NCI-H82 (cell line): ENCODE results near the gene ATF1.
"Not testable (repeated sequence)": the region's sequence is repeated elsewhere in the genome, so short reads cannot be mapped to it uniquely, and the experiment has no call there.

ENCODE experiments used
- DNase-seq: peaks from one replicate; lab custom pipeline; 2025; lab: John Stamatoyannopoulos, UW

The ATF1 gene

DNA sequence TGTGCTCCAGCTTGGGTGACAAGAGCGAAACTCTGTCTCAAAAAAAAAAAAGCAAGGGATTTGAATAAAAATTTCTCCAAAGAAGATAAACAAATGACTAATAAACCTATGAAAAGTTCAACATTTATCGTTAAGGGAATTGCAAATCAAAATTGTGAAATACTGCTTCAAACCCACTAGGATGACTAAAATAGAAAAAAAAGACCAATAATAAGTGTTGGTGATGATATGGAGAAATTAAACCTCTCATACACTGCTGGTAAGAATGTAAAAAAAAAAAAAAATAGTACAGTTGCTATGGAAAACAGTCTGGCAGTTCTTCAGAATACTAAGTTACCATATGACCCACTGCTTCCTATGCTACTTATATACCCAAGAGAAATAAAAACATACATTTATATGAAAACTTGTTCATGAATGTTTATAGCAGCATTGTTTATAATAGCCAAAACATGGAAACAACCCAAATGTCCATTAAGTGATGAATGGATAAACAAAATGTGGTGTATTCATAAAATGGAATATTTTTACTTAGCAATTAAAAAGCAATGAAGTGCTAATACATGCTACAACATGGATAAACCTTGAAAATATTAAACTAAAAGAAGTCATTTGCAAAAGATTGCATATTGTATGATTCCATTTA is 39.5 kb downstream of the ATF1 start:
- DNase-seq: no peak

DNA sequence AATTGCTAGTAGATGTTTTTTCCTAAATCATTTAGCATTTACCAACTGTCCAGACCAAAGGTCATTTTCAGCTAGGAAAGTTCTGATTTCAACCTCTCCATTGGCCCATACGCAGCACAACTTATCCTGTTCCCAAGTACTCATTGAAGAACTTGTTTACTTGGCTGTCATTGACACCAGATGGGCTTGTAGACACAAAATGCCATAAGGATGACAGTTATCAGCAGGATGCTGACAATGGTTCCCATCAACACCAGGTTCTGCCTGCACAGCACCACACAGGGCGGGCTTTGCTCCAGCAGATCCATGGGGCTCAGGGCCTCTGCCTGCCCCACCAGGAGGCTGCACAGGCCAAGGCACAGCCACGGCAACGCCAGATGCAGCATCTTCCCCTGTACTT is 42.3 kb downstream of the ATF1 start:
- DNase-seq: no peak

DNA sequence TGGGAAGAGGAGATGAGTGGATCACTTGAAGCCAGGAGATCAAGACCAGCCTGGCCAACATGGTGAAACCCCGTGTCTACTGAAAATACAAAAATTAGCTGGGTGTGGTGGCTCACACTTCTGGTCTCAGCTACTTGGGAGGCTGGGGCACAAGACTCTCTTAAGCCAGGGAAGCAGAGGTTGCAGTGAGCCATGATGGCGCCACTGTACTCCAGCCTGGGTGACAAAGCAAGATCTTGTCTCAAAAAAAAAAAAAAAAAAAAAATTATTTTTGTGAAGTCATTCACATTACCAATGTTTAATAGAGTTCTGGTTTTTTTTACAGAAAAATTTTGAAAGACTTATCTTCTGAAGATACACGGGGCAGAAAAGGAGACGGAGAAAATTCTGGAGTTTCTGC is 45.2 kb downstream of the ATF1 start:
- DNase-seq: not testable (repeated sequence)

DNA sequence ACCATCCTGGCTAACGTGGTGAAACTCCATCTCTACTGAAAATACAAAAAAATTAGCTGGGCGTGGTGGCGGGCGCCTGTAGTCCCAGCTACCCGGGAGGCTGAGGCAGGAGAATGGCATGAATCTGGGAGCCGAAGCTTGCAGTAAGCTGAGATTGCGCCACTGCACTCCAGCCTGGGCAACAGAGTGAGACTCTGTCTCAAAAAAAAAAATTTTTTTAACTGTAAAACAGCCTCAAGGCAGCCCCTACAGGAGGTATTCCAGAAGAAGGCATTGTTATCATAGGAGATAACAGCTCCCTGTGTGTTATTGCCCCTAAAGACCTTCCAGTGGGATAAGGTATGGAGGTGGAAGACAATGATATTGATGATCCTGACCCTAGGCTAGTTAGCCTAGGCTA is 51.0 kb downstream of the ATF1 start:
- not testable (repeated sequence) for DNase-seq

DNA sequence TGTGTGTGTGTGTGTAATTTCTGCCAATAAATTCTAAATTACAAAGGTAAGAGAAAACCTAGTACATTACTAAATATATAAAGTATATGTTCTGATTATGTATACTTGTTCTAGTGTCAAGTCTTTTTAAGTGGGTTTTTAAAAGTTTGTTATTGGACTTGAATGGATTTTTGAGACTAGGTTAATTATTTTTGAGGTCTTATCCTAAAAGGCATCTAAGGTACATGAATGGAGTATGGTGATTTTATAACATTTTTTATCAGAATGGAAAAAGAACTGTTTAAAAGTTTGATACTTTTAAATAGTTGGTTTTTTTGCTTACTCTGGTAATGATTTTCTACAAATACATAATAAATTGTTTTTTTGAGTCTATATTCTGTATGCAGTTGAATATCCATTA is 56.3 kb downstream of the ATF1 start:
- no peak for DNase-seq

DNA sequence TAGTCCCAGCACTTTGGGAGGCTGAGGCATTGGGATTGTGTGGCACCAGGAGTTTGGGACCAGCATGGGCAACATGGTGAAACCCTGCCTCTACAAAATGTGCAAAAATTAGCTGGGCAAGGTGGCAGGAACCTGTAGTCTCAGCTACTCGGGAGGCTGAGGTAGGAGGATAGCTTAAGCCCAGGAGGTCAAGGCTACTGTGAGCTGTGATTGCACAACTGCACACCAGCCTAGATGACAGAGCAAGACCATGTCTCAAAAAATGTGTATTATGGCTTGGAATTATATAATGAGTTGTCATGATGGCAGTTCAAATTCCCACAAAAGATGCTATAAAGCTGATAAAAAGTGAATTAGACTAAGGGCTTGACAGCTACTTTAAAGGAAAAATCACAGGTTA is 58.2 kb downstream of the ATF1 start:
- DNase-seq: no peak

DNA sequence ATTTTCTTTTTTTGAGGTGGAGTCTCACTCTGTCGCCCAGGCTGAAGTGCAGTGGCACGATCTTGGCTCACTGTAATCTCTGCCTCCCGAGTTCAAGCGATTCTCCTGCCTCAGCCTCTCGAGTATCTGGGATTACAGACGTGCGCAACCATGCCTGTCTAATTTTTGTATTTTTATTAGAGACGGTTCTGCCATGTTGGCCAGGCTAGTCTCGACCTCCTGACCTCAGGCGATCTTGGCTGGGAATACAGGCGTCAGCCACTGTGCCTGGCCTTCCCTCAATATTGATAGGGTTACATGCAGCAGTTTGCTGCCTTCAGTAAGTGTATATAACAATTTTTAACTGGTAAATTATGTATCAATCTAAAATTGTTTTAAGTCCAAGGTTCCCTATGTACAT is 59.8 kb downstream of the ATF1 start:
- not testable (repeated sequence) for DNase-seq

DNA sequence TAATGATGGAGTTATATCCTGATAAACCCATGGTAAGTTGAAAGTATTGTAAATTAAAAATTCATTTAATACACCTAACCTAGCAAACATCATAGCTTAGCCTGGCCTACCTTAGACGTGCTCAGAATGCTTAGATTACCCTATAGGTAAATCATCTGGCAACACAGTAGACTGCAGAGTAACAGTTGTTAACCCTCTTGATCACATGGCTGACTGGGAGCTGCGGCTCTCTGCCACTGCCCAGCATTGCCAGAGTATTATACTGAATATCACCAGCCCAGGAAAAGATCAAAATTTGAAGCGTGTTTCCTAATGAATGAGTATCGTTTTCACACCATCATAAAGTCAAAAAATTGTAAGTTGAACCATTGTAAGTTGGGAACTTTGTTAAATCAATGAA is 61.0 kb downstream of the ATF1 start:
- DNase-seq: no peak

DNA sequence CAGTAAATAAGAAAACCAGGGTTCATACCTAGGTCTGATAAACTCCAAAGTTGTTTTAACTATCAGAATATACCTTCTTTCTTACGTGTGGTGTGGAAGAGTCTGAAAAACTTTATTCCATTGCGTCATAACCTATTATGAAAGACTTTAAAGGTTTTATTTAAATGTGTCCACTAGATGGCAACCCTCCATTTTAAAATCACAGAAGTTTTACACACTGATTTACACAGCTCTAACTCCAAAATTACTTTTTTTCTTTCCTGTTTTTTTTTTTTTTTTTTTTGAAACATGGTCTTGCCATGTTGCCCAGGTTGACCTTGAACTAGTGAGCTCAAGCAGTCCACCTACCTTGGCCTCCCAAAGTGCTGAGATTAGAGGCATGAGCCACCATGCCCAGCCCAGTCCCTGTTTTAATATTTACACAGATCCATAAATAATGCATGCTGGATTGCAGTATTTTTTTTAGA is 61.5 kb downstream of the ATF1 start:
- DNase-seq: peak; percentile 63

DNA sequence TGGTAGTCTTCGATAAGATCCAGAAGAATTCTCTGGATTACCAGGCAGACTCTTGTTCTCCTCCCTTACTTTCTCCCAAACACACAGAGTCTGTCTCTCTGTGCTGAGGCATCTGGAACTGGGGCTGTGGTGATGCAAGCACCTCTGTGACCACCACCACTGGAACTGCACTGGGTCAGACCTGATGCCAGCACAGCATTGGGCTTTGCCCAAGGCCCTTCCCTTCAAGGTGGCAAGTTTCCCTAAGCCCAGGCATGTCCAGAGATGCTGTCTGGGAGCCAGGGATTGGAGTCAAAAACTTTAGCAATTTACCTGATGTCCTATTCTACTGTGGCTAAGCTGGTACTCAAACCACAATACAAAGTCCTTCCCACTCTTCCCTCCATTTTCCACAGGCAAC is 64.2 kb downstream of the ATF1 start:
- DNase-seq: no peak

DNA sequence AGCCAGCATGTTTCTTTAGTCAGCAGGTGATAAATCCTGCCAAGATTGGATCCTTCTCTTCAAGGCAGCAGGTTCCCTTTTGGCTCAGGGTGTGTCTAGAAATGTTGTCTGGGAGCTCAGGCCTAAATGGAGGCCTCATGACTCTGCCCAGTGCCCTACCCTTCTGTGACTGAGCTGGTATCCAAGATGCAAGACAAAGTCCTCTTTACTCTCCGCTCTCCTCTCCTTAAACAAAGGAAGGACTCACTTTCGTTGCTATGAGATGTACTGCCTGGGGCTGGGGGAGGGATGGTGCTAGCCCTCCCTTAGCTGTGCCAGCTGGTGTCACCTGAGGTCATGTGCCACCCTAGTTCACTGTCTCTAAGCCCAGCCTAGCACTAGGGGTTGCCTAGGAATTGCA is 65.0 kb downstream of the ATF1 start:
- no peak for DNase-seq

DNA sequence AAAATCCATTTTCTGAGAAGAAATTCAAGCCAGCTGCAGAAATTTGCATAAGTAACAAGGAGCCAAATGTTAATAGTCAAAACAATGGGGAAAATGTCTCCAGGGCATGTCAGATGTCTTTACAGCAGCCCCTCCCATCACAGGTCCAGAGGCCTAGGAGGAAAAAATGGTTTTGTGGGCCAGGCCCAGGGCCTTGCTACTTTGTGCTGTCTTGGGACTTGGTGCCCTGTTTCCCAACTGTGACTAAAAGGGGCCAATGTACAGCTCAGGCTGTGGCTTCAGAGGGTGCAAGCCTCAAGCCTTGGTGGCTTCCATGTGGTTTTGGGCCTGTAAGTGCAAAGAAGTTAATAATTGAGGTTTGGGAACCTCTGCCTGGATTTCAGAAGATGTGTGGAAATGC is 69.9 kb downstream of the ATF1 start:
- not testable (repeated sequence) for DNase-seq

DNA sequence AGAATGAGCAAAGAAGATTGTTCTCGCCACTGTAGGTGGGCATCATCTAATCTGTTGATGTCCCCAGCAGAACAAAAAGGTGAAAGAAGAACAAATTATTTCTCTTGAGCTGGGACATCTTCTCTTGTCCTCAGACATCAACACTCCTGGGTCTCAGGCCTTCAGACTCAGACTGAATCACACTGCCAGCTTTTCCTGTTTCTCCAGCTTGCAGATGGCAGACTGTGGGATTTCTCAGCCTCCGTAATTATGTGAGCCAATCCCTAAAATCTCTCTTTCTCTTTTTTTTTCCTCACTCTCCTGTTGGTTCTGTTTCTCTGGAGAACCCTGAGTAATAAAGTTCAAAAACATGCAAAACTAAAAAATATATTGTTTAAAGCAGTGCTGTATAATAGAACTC is 75.1 kb downstream of the ATF1 start:
- peak; percentile 10 for DNase-seq

DNA sequence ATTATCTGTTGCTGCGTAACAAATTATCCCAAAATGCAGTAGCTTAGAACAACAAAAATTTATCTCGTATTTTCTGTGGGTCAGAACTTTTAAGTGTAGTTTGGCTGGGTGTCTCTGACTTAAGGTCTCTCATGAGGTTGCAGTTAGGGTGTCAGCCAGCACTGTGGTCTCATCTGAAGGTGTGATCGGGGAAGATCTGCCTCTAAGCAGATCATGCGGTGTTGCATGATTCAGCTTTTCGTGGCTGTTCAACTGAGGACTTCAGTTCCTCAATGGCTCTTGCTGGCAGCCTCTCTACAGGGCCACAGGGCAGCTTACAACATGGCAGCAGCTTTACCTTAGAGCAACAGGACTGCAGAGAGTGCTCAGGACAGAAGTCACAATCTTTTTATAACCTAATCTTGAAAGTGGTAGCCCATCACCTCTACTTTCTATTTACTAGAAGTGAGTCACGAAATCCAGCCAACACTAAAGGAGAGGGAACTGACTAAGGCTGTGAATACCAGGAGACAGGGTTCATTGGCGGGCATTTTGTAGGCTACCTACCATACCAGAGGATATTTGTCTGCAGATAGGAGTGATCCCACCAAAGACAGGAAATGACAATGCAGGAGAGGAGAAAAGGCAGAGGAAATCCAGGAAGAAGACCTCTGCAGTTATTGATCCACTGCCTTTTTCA is 77.0 kb downstream of the ATF1 start:
- DNase-seq: no peak

DNA sequence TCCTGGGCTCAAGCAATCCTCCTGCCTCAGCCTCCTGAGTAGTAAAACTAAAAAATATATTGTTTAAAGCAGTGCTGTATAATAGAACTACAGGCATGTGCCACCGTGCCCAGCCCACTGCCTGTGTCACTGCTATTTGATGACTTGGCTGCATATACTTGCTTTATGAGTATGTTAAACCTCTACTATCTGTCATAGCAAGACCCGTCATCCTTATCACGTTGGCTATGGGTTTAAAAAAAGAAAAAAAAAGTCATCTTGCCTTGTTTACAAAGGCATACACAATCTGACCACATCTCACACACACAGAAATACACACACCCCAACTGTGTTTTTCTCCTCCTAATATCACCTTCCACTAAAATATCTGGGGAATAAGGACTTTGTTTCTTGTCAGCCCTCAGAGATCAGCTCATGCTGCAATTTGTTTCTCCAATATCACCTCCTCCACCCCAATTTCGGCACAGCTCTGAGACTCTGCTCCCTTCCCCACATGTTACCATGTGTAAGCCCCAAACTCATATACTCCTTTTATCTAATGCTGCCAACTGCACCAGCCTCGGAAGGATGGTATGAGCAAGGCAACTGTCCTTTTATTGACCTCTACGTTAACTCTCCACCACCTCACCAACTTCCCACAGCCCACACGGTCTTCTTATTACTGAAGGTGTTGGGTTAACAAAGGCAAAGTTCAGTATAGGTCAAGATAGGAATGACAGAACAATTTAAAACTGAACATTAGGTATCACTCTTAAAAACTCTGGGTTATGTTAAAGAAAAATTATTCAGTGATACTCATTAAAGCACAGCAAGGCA is 78.0 kb downstream of the ATF1 start:
- no peak for DNase-seq

DNA sequence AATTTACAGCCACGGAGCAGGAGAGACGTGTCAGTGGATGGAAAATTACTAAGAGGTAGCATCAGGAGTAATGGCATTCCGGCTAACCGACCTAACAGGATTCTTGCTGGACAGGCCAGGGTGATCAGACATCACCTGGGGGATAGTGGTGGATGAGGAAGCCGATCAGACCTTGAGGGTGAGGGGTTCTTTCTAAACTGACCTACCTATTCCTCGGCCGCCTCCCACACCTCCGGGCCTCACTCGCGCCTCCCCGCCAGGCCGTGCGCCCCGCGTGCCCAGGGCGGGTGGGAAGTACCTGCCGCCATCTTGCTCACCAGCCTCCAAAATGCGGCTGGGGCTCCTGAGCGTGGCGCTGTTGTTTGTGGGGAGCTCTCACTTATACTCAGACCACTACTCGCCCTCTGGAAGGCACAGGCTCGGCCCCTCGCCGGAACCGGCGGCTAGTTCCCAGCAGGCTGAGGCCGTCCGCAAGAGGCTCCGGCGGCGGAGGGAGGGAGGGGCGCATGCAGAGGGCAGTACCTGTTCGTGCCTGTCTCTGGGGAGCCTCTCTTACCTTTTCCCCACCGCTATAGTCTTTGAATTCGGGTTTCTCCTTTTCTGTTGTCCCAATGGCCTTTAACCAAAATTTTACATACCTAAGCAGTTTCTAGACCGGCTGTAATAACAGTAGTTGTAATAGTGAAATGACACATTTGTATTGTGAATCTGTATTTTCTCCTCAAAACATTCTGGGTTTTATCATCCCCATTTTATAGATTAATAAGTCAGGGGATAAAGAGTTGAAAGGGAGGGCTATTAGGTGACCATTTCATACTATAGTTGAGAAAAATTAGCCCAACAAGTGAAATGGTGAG is 79.0 kb downstream of the ATF1 start, which contains the start of gene TMPRSS12:
TMPRSS12 (plus strand) TSS at position 290 of the 857 bp plus-strand sequence; CDS start at position 329, 39 bp downstream.
- DNase-seq: no peak

DNA sequence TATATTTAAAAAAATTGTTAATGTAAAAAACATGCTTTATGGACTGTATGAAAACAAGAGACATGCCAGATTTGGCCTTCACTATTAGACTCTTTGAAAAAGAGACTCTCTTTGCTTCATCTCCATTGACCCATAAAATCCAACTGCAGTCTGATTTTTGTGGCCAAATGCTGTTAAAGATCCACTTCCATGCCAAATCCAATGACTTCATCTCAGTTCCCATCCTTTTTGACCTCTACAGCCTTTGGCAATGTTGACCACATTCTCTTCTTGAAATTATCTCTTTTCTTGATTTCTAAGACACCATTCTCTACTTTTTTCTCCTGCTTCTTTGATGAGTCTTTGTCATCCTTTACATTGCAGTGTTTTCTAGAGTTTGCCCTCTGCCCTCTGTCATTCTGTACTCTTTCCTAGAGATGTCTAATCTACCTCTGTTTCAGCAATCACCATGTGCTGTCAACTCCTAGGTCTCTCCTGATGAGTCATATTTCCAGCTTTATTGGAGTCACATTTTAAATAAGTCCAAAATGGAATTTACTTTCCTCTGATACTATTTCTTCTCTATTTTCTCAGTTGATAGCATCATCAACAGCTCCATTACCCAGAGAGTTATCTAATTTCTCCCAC is 81.2 kb downstream of the ATF1 start:
- no peak for DNase-seq

DNA sequence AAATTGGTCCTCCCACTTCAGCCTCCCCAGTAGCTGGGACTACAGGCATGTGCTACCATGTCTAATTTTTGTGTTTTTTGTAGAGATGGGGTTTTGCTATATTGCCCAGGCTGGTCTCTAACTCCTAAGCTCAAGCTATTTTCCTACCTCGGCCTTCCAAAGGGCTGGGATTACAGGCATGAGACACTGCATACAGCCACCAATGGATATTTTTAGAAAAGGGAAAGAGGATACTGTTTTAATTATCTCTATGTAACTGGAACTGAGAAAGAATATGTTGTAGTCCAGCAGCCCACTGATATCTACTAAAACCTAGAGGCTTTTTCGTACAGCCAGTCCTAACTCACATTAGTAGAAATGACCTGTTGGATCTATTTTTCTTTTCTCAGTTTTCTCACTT is 85.1 kb downstream of the ATF1 start:
- DNase-seq: no peak

DNA sequence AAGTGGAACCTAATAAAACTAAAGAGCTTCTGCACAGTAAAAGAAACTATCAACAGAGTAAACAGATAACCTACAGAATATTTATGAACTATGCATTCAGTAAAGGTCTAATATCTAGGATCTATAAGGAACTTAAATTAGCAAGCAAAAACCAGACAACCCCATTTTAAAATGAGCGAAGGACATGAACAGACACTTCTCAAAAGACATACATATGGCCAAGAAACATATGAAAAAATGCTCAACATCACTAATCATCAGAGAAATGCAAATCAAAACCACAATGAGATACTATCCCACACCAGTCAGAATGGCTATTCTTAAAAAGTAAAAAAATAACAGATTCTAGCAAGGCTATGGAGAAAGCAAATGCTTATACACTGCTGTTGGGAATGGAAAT is 91.3 kb downstream of the ATF1 start:
- not testable (repeated sequence) for DNase-seq

DNA sequence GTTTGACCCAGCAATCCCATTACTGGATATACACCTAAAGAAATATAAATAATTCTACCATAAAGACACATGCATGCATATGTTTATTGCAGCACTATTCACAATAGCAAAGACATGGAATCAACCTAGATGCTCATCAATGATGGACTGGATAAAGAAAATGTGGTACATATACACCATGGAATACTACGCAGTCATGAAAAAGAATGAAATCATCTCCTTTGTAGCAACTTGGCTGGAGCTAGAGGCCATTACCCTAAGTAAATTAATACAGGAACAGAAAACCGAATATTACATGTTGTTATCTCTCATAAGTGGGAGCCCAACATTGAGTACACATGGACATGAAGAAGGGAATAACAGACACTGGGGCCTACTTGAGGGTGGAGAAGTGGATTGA is 91.8 kb downstream of the ATF1 start:
- DNase-seq: not testable (repeated sequence)

DNA sequence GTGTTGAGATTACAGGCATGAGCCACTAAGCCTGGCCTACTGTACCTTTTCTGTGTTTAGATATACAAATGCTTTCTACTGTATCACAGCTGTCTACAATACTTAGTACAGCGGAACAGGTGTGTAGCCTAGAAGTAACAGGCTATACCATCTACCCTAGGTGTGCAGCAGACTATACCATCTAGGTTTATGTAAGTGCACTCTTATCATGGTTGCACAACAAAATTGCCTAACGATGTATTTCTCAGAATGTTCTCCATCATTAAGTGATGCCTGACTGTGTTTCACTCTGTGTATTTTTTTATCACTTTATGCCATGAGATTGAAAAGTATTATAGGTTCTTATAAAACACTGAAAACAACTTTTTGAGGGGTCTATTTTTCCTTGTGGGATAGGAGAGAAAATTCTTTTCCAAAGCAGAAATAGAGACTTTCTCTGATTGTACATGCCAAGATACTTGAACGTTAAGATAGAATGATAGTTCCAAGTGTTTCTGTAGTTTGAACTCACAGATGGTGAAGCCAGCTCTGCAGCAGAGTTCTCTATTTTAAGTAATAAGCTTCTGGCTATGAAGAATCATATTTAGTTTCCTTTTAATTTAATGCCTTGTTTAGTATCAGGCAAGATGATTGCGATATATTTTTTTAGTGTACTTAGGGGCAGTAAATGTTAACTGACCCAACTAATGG is 95.9 kb downstream of the ATF1 start:
- no peak for DNase-seq
